ENCODE measurements around the gene COMT. TPM values are rescaled to one million over a fixed set of nuclear protein-coding genes. Genes with fewer than 3 reads are reported as not detected.

Gene COMT
- total and polyA plus RNA-seq, 9 of the 15 experiments (the other 6 are each of a cell fraction or from before 2014, with no cell fraction given): 12.5 to 351 (median 155) TPM

DNA sequence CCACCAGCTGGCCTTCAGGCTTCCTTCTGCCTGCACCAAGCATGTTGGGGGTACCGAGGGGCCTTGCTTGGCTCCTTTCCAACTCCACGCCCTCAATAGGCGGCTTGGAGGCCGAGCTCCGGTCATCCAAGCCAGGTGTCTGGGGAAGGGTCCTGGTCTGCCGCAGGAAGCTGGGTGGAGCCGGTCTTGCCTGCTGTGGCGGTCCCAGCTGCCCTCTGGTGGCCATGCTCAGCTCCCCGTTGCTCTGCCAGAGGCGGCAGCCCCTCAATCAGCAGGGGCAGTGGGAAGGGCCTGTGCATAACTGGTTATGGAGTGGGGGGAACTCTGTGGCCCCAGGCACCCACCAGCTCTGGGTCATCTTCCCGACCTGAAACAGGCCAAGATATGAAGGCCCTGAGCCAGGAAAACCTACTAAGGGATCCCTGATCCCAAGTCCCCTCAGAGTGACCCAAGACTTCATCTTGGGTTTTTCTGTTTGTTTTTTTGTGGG lies 71.9 kb downstream of the COMT start:
- ATAC-seq (peak; percentile 56), DNase-seq (ENCODE audit: extremely low read depth in 1 of 4, low spot score in 3 of 4) (peak; percentile 87 to 90 (median 88)), FAIRE-seq (no peak)
- in situ Hi-C loops (cut with MboI) (loop anchor here (5.0 kb wide), 1 partner anchor 41 kb away; no protein-coding TSS in a partner anchor), intact Hi-C loops (cut with micrococcal nuclease) (loop anchor here (1.0 kb wide), 1 partner anchor 43 kb away; no protein-coding TSS in a partner anchor)
- WGBS (ENCODE audit: insufficient coverage, low coverage, missing lambda C conversion rate): 34% methylated on average over 11 of the region's 11 CpGs
- H3K4me2 ChIP-seq (ENCODE audit: insufficient read depth, low read length): no peak overlapping the region
- no peaks in the 10 kb centered on the region for H3K9me3 ChIP-seq (replicated peaks; ENCODE audit: control insufficient read depth, insufficient read depth, low read depth, low read length)
- POLR2A ChIA-PET: interaction anchor here (0.6 to 10.0 kb wide), 24 partner anchors 8 to 1749 kb away, joined by 3 to 120 read pairs (median 4); partner anchors contain the start of genes TANGO2, TRMT2A and ZDHHC8
- peaks cover 0 to 8% of the 10 kb centered on the region in 2 experiments; a peak in 1 of 5 replicates for H3K27me3 ChIP-seq (ENCODE audit: control insufficient read depth in 2 of 2, insufficient read depth in 2 of 2, low read length in 2 of 2)
- no TSS peak for BruUV-seq (replicated peaks)
- H3K36me3 ChIP-seq (ENCODE audit: control insufficient read depth, insufficient read depth, low read length): peaks cover 13% of the 10 kb centered on the region; the same call in 2 of the 3 replicates
- no peak overlapping the region for H3K4me3 ChIP-seq
- H3K9ac ChIP-seq (ENCODE audit: insufficient read depth in 1 of 2, low read depth in 2 of 2, low read length in 2 of 2): peak overlapping the region in 1 of 2 experiments; percentile 77; a peak in 2 of 4 replicates
- H4K20me1 ChIP-seq (replicated peaks; ENCODE audit: control insufficient read depth, insufficient read depth, low read length): peaks cover 15% of the 10 kb centered on the region; the same call in 1 of the 2 replicates
- H3K27ac ChIP-seq (ENCODE audit: extremely low read depth, low read depth, low read length): no peak overlapping the region
- H3K79me2 ChIP-seq (ENCODE audit: control insufficient read depth, insufficient read depth, low read length): peaks cover 50% of the 10 kb centered on the region
- CTCF ChIA-PET (ENCODE audit: low intra/inter-chr PET ratio): interaction anchor here (0.6 to 5.7 kb wide), 5 partner anchors 43 to 291 kb away, joined by 3 to 109 read pairs (median 4); no protein-coding TSS in a partner anchor
- H3K9me1 ChIP-seq (ENCODE audit: control insufficient read depth, insufficient read depth, low read length): peaks cover 29% of the 10 kb centered on the region
- peaks cover 63 to 90% of the 10 kb centered on the region in 2 experiments for H3K4me1 ChIP-seq (replicated peaks in 1 of 2; ENCODE audit: control insufficient read depth in 2 of 2, insufficient read depth in 2 of 2, low read length in 2 of 2)
- H2AFZ ChIP-seq (ENCODE audit: low read depth, low read length): no peak overlapping the region
- TF ChIP-seq TBP (optimal IDR thresholded peaks at IDR 0.05; ENCODE audit: low read depth, low read length): peak; percentile 42
- TF ChIP-seq PTRF (tag; IDR thresholded peaks at IDR 0.05): no peak
- TF ChIP-seq POLR2B (IDR thresholded peaks at IDR 0.05; ENCODE audit: low read depth, partially characterized antibody): no peak
- no peak for TF ChIP-seq ATF7 (IDR thresholded peaks at IDR 0.05)
- TF ChIP-seq, protein P1, sequence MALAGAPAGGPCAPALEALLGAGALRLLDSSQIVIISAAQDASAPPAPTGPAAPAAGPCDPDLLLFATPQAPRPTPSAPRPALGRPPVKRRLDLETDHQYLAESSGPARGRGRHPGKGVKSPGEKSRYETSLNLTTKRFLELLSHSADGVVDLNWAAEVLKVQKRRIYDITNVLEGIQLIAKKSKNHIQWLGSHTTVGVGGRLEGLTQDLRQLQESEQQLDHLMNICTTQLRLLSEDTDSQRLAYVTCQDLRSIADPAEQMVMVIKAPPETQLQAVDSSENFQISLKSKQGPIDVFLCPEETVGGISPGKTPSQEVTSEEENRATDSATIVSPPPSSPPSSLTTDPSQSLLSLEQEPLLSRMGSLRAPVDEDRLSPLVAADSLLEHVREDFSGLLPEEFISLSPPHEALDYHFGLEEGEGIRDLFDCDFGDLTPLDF (CRISPR knock-in tag; IDR thresholded peaks at IDR 0.05): peak; percentile 16; the same call in 1 of the 2 replicates
- no peak for TF ChIP-seq MIER1 (IDR thresholded peaks at IDR 0.05; ENCODE audit: low read depth)
- no peak for TF ChIP-seq ZNF311 (CRISPR knock-in tag; IDR thresholded peaks at IDR 0.05)
- peak; percentile 74; the same call in 1 of the 2 replicates for TF ChIP-seq ZFPM2 (CRISPR knock-in tag; IDR thresholded peaks at IDR 0.05)
- TF ChIP-seq SMAD4 (CRISPR knock-in tag; conservative IDR thresholded peaks at IDR 0.05): peak; percentile 40; the same call in 1 of the 2 replicates
- TF ChIP-seq ATF1 (CRISPR knock-in tag; IDR thresholded peaks at IDR 0.05): no peak
- TF ChIP-seq ATF1 (tag; IDR thresholded peaks at IDR 0.05): peak; percentile 40; the same call in 1 of the 2 replicates
- TF ChIP-seq RFX1 (IDR thresholded peaks at IDR 0.05): no peak
- peak; percentile 73; the same call in 1 of the 2 replicates for TF ChIP-seq KLF13 (tag; IDR thresholded peaks at IDR 0.05; ENCODE audit: borderline replicate concordance, low read depth)
- no peak for TF ChIP-seq POLR3A (IDR thresholded peaks at IDR 0.05; ENCODE audit: borderline replicate concordance, extremely low read depth, insufficient read depth, insufficient read length)
- no peak for TF ChIP-seq NCOA2 (IDR thresholded peaks at IDR 0.05; ENCODE audit: partially characterized antibody in 2 of 2)
- no peak for TF ChIP-seq TFAM (CRISPR knock-in tag; conservative IDR thresholded peaks at IDR 0.05)
